HG02678 (cell line): ENCODE data around the gene VENTX.

Experiments
- ATAC-seq: cut with Tn5 transposase; IDR thresholded peaks from one replicate; pipeline ENCODE4 v1.9.1; 2021; ENCODE audit warnings: mild to moderate bottlenecking, moderate library complexity; ENCODE audit not compliant: unreplicated experiment

VENTX gene

GRCh38 chr10:133270773-133271297, 33.2 kb downstream of the VENTX start:
- ATAC-seq, result no peak

DNA sequence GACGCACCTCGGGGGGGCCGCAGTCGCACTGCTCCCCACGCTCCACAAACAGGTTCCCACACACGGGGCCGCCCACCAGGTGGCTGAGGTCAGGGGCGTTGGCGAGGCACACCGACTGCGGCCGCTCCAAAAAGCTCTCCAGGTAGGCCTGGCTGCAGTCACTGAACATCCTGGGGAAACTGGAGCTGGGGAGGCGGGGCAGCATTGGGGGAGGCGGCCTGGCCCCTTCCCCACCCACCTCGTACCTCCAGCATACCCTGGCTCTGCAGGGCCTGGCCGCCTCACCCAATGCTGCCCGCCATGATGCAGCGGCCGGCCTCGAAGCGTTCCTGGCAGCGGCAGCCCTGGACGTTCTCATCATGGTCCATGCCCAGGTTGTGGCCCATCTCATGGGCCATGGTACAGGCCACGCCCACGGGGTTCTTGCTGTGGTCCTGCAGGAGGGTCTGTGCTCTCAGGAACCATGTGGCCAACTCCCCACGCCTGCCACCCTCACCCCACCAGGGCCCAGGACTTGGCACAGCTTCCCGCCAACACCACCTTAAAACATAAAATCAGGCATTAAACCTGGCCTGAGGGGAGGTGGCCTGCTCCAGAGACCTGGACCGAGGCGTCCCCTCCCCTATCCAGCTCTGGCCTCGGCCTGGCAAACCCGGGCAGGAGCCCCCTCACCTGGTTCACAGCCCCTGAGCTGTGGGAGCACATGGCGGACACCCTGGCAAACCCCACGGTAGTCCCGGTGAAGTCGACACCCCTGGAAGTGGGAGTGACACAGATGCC, 34.1 kb downstream of the VENTX start:
- ATAC-seq, result no peak

GRCh38 chr10:133272301-133272963, 34.8 kb downstream of the VENTX start:
- no peak for ATAC-seq

DNA sequence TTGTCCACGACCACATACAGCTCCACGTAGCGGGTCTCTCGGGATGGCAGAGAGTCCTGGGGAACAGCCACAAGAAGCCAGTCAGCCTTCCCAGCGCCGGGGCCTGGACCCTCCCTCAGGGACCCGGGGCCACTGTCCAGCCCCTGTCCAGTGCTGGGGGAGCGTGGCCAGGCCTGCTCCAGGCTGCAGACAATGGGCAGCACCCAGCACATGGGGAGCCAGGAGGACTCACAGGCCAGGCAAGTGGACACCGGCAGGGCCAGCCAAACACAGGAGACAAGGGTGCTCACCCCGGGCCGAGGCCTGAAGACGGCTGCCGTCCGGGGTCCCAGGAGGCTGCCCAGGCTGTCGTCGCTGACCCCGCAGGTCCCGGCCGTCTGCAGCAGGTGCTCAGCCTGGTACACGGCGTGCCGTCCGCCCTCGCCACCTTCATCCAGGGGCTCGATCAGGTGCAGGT, 35.3 kb downstream of the VENTX start:
- no peak for ATAC-seq

DNA sequence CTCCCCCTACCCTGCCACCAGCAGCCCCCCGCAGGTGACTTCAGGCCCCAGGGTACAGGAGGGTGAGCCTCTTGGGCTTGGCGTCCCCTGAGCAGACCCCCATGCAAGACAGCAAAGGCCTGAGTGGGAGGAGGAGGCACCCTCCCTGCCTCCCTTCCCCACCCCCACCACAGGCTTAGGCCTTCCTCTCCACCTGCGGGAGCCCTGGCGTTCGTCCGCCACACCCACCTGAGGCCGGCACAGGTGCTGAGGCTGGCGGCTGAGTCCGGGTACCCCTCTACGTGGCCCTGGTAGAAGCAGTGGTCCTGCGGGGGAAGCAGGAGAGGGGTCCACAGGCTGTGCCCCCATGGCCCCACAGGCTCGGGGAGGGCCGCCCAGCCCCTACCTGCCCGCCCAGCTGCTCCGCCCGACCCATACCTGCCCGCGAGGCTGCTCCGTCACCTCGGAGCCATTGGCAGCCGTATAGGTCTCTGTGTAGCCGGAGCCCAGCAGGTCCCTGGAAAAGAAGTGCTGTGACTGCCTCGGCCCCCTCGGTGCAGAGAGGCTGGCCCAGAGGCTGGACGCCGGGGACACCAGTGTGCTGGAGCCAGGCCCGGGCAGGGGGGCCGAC, 36.0 kb downstream of the VENTX start:
- no peak for ATAC-seq

- ATAC-seq, result peak; percentile 51
Measured at GRCh38 chr10:133274751-133275683, 37.4 kb downstream of the VENTX start.

GRCh38 chr10:133275684-133276092, 38.0 kb downstream of the VENTX start:
- peak; percentile 35 for ATAC-seq

GRCh38 chr10:133276100-133276434, 38.4 kb downstream of the VENTX start:
- ATAC-seq, result no peak

GRCh38 chr10:133276435-133277201, 39.0 kb downstream of the VENTX start, which contains the start of gene ADAM8:
ADAM8 (minus strand) TSS chr10:133276868; CDS start chr10:133276817, 51 bp downstream.
- peak; percentile 50 for ATAC-seq

GRCh38 chr10:133277277-133277992, 39.8 kb downstream of the VENTX start:
- ATAC-seq, result no peak

DNA sequence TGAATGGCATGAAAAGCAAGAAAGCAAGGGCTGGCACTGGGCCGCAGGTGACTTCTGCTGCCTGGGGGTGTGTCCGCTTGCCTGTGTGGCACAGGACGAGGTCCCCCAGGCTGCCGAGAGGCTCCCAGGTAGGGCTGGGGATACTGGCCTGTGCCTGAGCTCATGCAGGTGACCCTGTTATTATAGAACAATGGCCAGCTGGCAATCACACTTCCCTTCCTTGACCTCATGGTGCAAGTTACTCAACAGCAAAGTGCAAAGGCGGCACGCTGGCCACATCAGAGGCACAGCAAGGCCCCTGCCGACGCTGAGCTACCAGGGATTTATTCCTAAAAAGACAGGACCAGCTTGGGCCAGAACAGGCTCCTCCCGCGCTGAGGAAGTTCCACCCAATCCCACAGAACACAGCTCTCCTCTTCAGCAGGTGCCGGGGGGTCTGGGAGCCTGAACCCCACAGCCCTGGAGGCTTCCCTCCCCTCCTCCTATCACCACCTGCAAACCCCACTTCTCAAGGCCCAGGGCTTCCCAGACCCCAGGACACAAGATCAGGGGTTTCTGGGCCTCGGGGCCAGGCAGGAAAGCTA, 40.4 kb downstream of the VENTX start:
- no peak for ATAC-seq

DNA sequence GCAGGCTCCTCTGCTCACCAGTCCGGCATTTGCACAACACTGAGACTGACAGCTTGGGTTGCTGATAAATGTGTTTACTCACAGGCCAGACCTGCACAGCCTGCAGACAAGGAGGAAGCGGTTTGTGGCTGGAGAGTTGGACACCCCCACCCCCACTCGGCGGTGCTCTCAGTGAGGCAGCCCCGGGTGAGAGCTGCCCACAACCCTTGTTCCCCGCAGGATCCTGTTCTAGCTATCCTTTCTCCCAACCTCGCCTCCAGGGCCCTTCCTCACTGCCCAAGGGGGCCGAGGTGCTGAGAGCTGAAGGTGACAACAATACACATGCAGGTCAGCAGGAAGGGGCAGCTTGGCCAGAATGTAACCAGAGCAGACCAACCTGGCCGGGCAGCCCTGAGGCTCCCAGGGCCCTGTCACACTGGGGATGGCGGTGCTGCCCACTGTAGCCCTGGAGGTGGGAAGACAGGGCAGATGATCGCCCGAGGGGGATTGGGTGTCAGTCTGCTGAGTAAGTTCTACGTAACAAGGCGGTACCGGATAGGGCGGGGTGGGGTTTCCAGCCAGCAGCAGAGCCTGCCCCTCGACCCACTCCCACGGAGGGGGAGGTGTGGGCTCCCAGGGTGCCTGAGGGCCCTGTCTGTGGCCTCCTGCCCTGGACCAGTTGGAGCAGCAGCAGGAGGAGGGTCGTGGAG, 41.1 kb downstream of the VENTX start:
- ATAC-seq, result peak; percentile 38

DNA sequence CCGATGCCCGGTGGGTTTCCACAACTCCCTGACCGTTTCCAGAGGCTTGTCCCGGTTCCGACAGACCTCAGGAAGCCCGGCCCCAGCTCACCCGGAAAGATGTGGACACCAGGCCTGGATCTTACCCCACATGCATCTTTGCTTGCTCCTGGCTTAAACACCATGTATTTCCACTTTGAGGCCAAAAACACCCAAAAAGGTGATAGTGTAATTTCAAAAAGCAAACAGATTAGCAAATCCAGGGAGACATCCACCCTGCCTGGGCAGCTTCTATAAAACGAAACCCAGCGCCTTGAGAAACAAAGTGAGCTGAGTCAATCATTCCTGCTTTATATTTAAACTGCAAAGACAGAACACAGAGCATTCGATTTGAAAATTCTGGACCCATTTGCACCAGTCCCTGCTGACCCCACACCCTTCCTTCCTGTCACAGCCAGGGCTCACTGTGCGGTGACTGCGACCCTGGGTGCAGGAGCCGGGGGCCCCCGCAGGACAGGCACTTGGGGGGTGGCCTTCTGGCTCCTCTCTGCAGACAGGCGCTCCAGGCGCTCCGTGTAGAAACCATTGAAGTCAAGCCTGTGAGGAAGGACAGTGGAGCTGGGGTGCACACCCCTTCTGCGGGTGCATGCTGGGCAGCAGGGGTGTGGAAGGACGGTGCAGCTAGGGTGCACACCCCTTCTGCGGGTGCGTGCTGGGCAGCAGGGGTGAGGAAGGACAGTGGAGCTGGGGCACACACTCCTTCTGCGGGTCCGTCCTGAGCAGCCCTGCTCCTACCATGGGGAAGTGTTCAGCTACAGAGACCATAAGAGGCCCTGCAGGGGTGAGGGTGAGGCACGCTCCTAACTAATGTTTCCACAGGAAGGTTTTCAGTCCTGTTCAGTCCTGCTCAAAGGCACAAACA, 41.9 kb downstream of the VENTX start:
- no peak for ATAC-seq

DNA sequence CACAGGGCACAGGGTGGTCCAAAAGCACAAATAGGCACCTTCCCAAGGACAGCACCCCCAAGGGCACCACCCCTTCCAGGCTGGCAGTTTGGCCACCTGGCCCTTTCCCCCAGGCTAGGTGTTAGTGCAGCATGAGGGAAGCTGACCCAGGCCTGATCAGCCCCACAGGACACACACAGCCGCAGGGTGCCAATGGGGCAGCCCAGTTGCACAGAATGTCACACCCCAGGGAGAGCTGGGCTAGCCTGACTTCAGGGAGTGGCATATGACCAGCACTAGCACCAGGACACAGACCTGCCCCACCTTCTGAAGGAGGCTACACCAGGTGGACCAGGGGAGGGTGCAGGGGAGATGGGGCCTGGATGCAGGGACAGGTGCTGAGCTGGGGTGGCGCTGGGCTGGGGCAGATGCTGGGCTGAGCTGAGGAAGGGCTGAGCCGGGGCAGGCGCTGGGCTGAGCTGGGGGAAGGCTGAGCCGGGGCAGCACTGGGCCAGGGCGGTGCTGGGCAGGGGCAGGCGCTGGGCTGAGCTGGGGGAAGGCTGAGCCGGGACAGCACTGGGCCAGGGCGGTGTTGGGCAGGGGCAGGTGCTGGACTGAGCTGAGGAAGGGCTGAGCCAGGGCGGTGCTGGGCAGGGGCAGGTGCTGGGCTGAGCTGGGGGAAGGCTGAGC, 42.9 kb downstream of the VENTX start:
- ATAC-seq, result no peak

DNA sequence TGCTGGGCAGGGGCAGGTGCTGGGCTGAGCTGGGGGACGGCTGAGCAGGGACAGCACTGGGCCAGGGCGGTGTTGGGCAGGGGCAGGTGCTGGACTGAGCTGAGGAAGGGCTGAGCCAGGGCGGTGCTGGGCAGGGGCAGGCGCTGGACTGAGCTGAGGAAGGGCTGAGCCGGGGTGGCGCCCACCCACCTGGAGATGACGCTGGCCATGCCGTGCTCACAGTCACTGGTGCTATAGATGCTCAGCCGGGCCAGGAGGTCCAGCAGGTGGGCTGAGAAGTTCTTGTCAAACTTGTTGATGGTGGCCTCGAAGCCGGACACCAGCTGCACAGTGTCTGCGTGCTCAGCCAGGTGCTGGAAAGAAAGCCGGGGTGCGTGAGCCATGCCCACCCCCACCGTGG, 43.4 kb downstream of the VENTX start:
- ATAC-seq, result no peak

DNA sequence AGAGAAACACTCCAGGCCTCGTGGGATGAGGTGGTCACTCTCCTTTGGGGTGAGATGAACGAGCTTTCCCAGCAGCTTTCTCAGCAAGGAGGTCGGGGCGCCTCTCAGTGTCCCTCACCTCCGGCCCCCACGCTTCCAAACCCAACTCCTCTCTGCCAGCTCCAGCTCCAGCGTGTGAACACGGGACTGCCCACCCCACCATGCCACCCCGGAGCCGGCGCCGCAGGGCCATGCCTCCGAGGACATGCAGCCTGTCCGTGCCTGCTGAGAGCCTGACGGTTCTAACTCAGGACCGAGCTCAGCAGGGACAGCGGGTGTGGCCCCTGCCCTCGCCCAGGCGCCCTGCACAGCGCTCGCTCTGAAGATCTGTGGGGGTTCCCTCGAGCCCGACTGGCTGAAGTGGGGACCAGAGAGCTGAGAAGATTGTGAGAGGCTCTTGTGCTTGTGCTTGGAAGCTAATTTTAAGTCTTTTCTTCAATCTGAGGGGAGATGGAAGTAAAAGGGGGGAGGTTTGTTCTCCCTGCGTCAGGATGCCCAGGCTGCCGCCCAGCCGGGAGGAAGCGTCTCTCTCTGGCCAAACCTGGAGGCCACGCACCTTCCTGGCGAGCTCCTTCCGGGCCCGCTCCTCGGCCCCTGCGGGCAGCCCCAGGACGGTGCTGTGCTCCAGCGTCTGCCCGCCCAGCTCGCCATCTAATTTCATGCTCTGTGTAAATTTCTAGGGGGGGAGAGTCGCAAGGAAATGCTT, 44.1 kb downstream of the VENTX start:
- ATAC-seq, result no peak
